Measurements from ENCODE around the gene MAP3K10.
A peak's percentile ranks its signal among the peaks of the same experiment; 100 is the strongest.

The MAP3K10 gene

GRCh38 chr19:40175820-40176219 is 15.4 kb upstream of the MAP3K10 start:
- no peak for DNase-seq

GRCh38 chr19:40177286-40178070 is 13.7 kb upstream of the MAP3K10 start:
- no peak for DNase-seq

GRCh38 chr19:40178756-40179155 is 12.5 kb upstream of the MAP3K10 start:
- no peak for DNase-seq

- DNase-seq: no peak
Measured at GRCh38 chr19:40184273-40184672, 7.0 kb upstream of the MAP3K10 start.

- peak; percentile 15 for DNase-seq
Measured at GRCh38 chr19:40191836-40192646, 815 bp downstream of the MAP3K10 start.

- DNase-seq: no peak
Measured at GRCh38 chr19:40192758-40193586, 1.7 kb downstream of the MAP3K10 start.

GRCh38 chr19:40193587-40193849 is 2.3 kb downstream of the MAP3K10 start:
- DNase-seq: no peak

GRCh38 chr19:40198272-40198990 is 7.2 kb downstream of the MAP3K10 start:
- DNase-seq: no peak

GRCh38 chr19:40200341-40201099 is 9.3 kb downstream of the MAP3K10 start:
- no peak for DNase-seq

GRCh38 chr19:40204381-40204780 is 13.2 kb downstream of the MAP3K10 start:
- no peak for DNase-seq

- no peak for DNase-seq
Measured at GRCh38 chr19:40205760-40206159, 14.5 kb downstream of the MAP3K10 start.

- DNase-seq: no peak
Measured at GRCh38 chr19:40208602-40209001, 17.4 kb downstream of the MAP3K10 start.

GRCh38 chr19:40210889-40211288 is 19.7 kb downstream of the MAP3K10 start:
- DNase-seq: no peak

- no peak for DNase-seq
Measured at GRCh38 chr19:40213251-40213829, 22.1 kb downstream of the MAP3K10 start.

- no peak for DNase-seq
Measured at GRCh38 chr19:40213882-40214570, 22.8 kb downstream of the MAP3K10 start.

GRCh38 chr19:40214936-40215335 is 23.7 kb downstream of the MAP3K10 start:
- no peak for DNase-seq

- no peak for DNase-seq
Measured at GRCh38 chr19:40216013-40216776, 25.0 kb downstream of the MAP3K10 start.

GRCh38 chr19:40216777-40217026 is 25.5 kb downstream of the MAP3K10 start:
- no peak for DNase-seq

GRCh38 chr19:40217027-40217810 is 26.0 kb downstream of the MAP3K10 start:
- DNase-seq: no peak
